Skeletal muscle satellite cell (primary cell): ENCODE data around the gene KLK15.
"Not testable (repeated sequence)": the region's sequence is repeated elsewhere in the genome, so short reads cannot be mapped to it uniquely, and the experiment has no call there.

Source experiments
- H3K27me3 ChIP-seq: 2 replicates; pipeline ENCODE4 v1.7.0; 2013; ENCODE audit warnings: low read length; ENCODE audit not compliant: control insufficient read depth, insufficient read depth
- H3K36me3 ChIP-seq: 2 replicates; pipeline ENCODE4 v1.7.0; 2013; ENCODE audit warnings: mild to moderate bottlenecking, control low read depth, low read length; ENCODE audit not compliant: insufficient read depth
- H3K4me1 ChIP-seq: 2 replicates; pipeline ENCODE4 v1.7.0; 2013; ENCODE audit warnings: low read length; ENCODE audit not compliant: control insufficient read depth, insufficient read depth
- H3K4me2 ChIP-seq: 2 replicates; pipeline ENCODE4 v1.7.0; 2013; ENCODE audit warnings: mild to moderate bottlenecking, low read length
- H3K4me3 ChIP-seq: 2 replicates; pipeline ENCODE4 v1.7.0; 2013; ENCODE audit warnings: low read length
- H3K9ac ChIP-seq: 2 replicates; pipeline ENCODE4 v1.7.0; 2013; ENCODE audit warnings: mild to moderate bottlenecking, low read depth, low read length, moderate library complexity
- H3K9me3 ChIP-seq: replicated peaks from 2 replicates; pipeline ENCODE4 v1.7.0; 2013; ENCODE audit warnings: mild to moderate bottlenecking, control low read depth, low read length

The KLK15 gene

DNA sequence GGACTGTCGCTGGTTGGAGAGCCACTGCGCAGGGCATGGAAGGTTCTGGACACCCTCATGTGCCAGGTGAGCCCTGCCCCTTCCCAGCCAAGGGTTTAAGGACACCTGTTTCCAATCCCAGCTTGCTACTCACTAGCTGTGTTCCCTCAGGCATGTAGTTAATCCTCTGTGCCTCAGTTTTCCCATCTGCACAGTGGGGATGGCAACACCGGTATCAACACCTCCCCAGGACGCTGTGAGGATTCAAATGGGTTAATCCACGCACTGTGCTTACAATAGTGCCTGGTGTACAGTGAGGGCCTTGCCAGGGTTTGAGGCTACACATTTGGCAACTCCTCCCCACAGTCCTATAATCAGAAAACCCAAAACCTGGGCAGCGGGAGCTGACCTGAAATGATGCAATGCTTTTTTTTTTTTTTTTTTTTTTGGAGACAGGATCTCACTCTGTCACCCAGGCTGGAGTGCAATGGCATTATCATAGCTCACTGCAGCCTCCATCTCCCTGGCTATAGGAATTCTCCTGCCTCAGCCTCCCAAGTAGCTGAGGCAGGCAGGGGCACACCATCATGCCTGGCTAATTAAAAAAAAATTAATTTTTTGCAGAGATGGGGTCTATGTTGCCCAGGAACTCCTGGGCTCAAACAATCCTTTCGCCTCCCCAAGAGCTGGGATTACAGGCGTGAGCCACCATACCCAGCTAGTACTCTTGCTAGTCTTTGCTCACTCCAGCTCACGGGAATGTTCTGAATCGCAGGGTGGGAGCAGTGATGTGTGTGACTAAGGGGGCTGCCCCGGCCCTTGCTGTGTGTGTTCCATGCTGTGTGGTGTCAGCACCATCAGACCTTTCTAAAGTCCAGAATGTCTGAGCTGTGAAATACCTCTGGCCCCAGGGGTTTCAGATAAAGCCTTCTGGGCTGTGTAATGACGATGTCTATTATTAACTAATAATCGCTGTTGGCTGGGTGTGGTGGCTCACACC lies 40.8 kb downstream of the KLK15 start:
- no peak overlapping the region for H3K4me2 ChIP-seq
- no peaks in the 10 kb centered on the region for H3K27me3 ChIP-seq
- H3K4me3 ChIP-seq, result no peak overlapping the region
- peaks cover 14% of the 10 kb centered on the region for H3K36me3 ChIP-seq
- no peaks in the 10 kb centered on the region for H3K4me1 ChIP-seq
- H3K9me3 ChIP-seq, result no peaks in the 10 kb centered on the region
- H3K9ac ChIP-seq, result no peak overlapping the region

DNA sequence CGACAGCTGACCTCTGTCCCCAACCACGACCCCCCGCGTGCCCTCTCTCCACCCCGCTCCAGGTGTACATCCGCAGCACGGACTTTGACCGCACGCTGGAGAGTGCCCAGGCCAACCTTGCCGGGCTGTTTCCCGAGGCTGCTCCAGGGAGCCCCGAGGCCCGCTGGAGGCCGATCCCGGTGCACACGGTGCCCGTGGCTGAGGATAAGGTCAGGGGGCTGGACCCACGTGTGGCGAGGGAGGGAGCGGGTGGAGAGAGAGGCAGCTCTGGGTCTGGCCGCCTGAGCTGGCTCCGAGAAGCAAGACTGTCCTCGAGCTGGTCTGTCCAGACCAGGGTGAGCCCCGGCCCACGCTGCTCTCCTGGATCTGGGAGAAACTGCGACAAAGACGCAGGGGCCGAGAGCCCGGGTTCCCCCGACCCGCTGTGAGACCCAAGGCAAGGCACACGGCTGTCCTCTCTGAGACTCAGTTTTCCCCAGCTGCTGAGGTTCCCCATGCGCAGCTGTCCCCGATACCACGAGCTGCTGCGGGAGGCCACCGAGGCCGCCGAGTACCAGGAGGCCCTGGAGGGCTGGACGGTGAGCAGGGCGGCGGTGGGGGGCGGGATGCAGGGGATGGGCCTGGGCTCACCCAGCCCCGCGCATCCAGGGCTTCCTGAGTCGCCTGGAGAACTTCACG lies 41.6 kb downstream of the KLK15 start:
- Histone ChIP-seq H3K4me2 (no peak overlapping the region), H3K9ac (no peak overlapping the region), H3K36me3 (peaks cover 7% of the 10 kb centered on the region), H3K4me3 (no peak overlapping the region), H3K9me3 (no peaks in the 10 kb centered on the region), H3K27me3 (no peaks in the 10 kb centered on the region), H3K4me1 (no peaks in the 10 kb centered on the region)

DNA sequence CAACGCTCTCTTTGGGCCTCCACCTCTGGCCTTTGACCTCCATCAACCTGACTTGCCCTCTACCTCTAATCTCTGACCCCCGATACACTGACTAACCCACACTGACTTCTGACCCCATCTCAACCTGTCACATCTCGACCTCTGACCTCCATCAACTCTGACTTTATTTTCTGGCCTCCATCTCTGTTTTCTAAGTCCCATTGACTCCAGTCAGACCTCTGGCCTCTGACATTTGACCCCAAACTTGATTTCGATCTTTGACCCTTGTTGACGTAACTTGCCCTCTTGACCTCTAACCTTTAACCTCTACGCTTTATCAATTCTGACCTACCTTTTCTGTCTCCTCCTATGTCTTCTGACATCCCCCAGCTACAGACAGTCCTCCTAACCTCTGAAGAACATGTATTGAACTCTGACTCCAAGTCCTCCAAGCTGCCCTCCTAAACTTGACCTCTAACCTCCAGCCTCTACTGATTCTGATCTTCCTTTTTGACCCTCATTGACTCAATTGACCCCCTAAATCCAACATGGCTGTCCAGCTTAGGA lies 42.4 kb downstream of the KLK15 start:
- no peak overlapping the region for H3K4me2 ChIP-seq
- no peaks in the 10 kb centered on the region for H3K9me3 ChIP-seq
- H3K27me3 ChIP-seq, result no peaks in the 10 kb centered on the region
- no peaks in the 10 kb centered on the region for H3K4me1 ChIP-seq
- no peak overlapping the region for H3K4me3 ChIP-seq
- H3K9ac ChIP-seq, result no peak overlapping the region
- H3K36me3 ChIP-seq, result no peaks in the 10 kb centered on the region

DNA sequence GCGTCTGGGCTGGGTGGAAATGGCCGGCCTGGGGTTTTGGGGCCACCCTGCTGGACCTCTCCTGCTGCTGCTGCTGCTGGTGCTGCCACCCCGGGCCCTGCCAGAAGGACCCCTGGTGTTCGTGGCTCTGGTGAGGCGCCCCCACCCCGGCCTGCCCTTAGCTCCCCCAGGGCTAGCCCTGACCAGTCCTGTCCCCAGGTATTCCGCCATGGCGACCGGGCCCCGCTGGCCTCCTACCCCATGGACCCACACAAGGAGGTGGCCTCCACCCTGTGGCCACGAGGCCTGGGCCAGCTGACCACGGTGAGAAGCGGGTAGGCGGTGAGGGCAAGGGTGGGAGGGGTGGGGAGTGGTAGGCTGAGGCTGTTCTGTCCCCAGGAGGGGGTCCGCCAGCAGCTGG lies 43.0 kb downstream of the KLK15 start, which contains the start of gene ACP4:
Gene ACP4 (plus strand): TSS at position 20 of the 400 bp plus-strand sequence. CDS start 0 bp downstream, at position 20.
- Histone ChIP-seq H3K4me2 (no peak within 1 kb of the TSS), H3K27me3 (no peaks in the 10 kb centered on the region)

DNA sequence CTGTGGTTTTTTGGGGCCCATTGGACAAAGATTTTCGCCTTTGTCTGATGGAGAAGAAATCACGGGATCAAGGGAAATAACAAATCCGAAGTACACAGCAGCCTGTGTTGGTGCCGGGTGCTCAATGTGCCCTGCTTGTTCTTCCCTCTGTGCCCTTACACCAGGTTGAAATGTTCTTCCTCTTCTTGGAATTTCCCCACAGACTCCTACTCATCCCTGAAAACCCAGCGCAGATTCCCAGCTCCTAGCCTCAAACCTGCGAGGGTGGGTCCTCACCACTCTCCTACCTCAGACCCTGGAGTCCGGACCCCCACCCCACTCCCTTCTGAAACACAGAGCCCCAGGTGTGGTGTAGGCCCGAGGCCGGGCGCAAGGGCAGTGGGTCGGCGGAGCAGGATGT lies 48.0 kb downstream of the KLK15 start:
- H3K9me3 ChIP-seq, result no peaks in the 10 kb centered on the region
- H3K36me3 ChIP-seq, result no peaks in the 10 kb centered on the region
- peaks cover 14% of the 10 kb centered on the region for H3K27me3 ChIP-seq
- H3K9ac ChIP-seq, result no peak overlapping the region
- no peak overlapping the region for H3K4me2 ChIP-seq
- no peaks in the 10 kb centered on the region for H3K4me1 ChIP-seq
- H3K4me3 ChIP-seq, result no peak overlapping the region

More for the DNA sequence above, 43.0 kb downstream of the KLK15 start, which contains the start of gene ACP4:
- Histone ChIP-seq H3K9ac (no peak within 1 kb of the TSS), H3K4me3 (no peak within 1 kb of the TSS), H3K9me3 (no peaks in the 10 kb centered on the region), H3K36me3 (no peaks in the 10 kb centered on the region), H3K4me1 (no peaks in the 10 kb centered on the region)

DNA sequence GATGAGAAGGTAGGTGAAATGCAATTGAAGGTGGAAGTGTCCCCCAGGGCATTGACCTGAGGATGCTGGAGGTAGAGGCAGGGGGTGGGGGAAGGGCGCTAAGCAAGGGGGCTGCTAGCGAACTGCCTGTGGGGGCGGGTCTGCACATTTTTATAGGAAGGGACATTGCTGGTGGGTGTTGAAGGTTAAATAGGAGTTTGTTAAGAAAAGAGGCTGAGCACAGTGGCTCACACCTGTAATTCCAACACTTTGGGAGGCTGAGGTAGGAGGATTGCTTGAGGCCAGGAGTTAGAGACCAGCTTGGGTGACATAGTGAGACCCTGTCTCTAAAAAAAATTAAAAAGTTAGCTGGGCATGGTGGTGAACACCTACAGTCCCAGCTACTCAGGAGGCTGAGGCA lies 48.7 kb downstream of the KLK15 start:
- H3K36me3 ChIP-seq, result no peaks in the 10 kb centered on the region
- H3K9ac ChIP-seq, result no peak overlapping the region
- H3K4me2 ChIP-seq, result no peak overlapping the region
- no peaks in the 10 kb centered on the region for H3K9me3 ChIP-seq
- H3K27me3 ChIP-seq, result peaks cover 20% of the 10 kb centered on the region
- H3K4me3 ChIP-seq, result no peak overlapping the region
- H3K4me1 ChIP-seq, result no peaks in the 10 kb centered on the region

DNA sequence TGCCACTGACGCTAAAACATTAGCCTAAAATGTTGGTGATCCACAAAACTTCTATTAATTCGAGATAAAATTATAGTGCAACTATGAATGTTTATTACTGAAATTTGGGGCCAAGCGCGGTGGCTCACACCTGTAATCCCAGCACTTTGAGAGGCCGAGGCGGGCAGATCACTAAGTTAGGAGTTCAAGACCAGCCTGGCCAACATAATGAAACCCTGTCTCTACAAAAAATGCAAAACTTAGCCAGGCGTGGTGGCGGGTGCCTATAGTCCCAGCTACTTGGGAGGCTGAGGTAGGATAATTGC lies 49.6 kb downstream of the KLK15 start:
- H3K36me3 ChIP-seq, H3K4me3 ChIP-seq, H3K4me2 ChIP-seq, H3K9me3 ChIP-seq, H3K9ac ChIP-seq, H3K4me1 ChIP-seq: not testable (repeated sequence)
- H3K27me3 ChIP-seq, result peaks cover 29% of the 10 kb centered on the region

DNA sequence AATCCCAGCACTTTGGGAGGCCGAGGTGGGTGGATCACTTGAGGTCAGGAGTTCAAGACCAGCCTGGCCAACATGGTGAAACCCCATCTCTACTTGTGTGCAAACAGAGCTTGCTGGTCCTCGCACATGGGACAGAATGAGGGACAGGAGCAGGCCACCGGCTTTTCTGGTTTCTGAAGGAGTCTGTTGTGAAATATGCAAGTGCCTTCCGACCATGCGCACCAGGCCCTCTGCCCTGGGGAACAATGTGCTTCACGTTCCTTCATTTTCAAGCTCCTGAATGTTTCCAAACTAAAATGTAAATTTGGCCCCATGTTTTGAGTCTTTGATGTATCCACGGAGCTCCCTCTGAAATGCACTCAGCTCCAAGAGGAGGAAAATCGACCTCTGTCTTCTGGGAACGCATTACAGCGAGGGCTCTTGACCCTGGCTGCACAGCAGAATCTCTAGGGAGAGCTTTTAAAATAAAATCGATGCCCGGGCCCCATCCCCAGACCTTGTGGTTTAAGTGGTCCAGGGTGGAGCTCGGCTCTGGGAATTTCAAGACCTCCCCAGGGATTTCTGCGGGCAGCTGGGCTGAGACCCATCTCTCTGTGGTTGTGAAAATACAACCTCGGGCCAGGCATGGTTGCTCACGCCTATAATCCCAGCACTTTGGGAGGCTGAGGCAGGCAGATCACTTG lies 52.5 kb downstream of the KLK15 start:
- Histone ChIP-seq H3K9ac (no peak overlapping the region), H3K4me1 (no peaks in the 10 kb centered on the region), H3K4me2 (no peak overlapping the region), H3K36me3 (no peaks in the 10 kb centered on the region), H3K9me3 (no peaks in the 10 kb centered on the region), H3K27me3 (peaks cover 45% of the 10 kb centered on the region), H3K4me3 (no peak overlapping the region)

DNA sequence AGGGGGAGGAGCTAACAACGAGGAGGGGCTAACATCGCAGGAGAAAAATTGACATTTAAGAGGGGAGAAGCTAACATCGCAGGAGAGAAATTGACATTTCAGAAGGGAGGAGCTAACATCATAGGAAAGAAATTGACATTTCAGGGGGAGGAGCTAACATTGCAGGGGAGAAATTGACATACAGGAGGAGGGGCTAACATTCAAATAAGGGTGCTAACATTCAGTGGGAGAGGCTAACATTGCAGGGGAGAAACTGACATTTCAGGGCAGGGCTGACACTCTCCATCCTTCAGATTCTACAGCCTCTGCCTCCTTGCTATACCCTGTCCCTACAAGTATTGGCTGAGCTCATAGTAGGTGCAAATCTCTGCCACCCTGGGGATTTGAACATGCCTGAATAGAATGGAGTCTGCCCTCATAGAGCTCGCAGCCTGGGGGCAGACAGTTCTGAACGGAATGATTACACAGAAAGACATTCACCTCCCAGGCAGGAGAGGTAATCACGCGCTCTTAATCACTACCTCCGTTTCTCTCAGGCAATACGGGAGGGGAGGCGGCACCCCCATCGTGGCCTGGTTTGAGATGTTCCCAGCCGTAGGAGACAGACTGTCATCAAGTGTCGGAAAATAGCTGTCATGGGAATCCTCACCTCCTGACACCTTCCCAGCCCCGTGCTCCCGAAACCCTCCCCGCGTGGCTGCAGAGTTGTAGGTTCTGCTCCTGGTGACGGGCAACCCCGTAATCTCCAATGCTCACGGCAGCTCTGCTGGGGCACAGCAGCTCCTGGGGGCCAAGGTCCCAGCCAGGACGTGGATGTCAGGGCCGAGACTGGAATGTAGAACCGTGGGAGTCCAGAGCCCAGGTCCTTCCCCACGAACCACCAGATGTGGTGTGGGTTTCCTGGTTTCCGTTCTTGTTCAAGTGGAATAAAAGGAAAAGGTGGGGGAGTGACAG lies 53.6 kb downstream of the KLK15 start:
- H3K27me3 ChIP-seq, result peaks cover 45% of the 10 kb centered on the region
- no peak overlapping the region for H3K4me3 ChIP-seq

DNA sequence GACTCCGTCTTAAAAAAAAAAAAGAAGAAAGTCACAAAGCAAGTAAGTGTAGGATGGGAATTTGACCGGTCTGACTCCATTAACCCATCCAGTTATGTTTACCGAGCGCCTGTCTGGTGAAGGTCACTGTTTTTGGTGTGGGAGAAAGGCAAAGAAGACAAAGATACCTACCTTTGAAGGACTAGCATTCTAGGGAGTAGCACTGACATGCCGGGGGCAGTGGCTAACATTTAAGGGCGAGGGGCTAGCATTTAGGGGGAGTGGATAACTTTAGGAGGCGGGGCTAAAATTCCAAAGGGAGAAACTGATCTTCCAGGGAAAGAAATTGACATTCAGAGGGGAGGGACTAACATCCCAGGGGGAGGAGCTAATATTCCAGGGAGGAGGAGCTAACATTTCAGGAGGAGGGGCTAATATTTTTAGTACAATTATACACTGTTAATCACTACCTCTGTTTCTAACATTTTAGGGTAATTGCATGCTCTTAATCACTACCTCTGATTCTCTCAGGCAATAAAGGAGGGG lies 54.4 kb downstream of the KLK15 start:
- no peaks in the 10 kb centered on the region for H3K36me3 ChIP-seq
- peaks cover 45% of the 10 kb centered on the region for H3K27me3 ChIP-seq
- no peaks in the 10 kb centered on the region for H3K9me3 ChIP-seq
- no peak overlapping the region for H3K4me3 ChIP-seq
- no peak overlapping the region for H3K9ac ChIP-seq
- H3K4me2 ChIP-seq, result no peak overlapping the region
- H3K4me1 ChIP-seq, result no peaks in the 10 kb centered on the region

More for the DNA sequence above, 53.6 kb downstream of the KLK15 start:
- H3K4me2 ChIP-seq, result no peak overlapping the region
- no peaks in the 10 kb centered on the region for H3K4me1 ChIP-seq
- no peak overlapping the region for H3K9ac ChIP-seq
- H3K36me3 ChIP-seq, result no peaks in the 10 kb centered on the region
- no peaks in the 10 kb centered on the region for H3K9me3 ChIP-seq
